Measurements from ENCODE around the gene ABCG2. TPM values are rescaled to one million over a fixed set of nuclear protein-coding genes. Genes with fewer than 3 reads are reported as not detected.

ABCG2 gene
- total RNA-seq, 3 donors from 2014 or later (not counting 1 experiment from before 2014, with no cell fraction given) = 0.19 to 0.73 (median 0.61) TPM

DNA sequence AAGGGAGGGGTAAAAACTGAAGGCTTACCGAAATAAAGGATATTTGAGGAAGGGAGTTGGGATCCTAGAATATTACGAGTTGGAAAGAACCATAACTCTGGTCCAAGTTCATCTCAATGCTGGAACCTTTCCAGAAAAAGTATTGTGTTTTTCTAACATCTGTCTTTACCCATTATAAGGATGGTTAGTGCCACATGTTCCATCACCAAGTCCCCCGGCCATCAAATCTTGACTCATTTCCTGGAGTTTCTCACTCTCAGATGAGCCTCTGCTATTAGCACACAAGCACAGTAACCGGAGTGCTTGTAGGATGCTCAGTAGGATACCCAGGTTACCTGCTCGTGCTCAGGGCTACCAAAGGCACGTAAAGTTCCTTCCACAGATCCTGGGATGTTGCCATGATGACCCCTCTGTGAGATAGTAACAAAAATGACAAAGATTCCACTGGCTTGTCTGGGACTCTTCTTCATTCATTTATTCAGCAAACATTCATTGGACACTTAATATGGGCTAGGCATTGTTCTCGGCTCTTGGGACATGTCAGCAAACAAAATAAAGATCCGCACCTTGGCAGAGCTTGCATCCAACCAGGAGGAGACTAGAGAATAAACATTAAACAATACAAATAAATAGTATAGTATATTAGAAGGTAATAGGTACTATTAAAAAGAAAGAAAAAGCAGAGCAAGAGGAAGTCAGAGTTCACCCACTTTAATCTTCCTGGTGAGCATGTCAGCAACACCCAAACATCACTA, 114.7 kb downstream of the ABCG2 start:
- no peaks in the 10 kb centered on the region for H3K27me3 ChIP-seq (ENCODE audit: control insufficient read depth, insufficient read depth, low read length)
- H3K36me3 Mint-ChIP-seq = peaks cover 4% of the 10 kb centered on the region
- no peak overlapping the region for H3K27ac Mint-ChIP-seq
- no peaks in the 10 kb centered on the region for H3K4me1 ChIP-seq (ENCODE audit: control insufficient read depth, insufficient read depth, low read length)
- H3K9me3 ChIP-seq (ENCODE audit: control insufficient read depth, insufficient read depth, low read length) = no peaks in the 10 kb centered on the region
- intact Hi-C loops (cut with micrococcal nuclease) = no loop called here
- H3K4me1 Mint-ChIP-seq = peaks cover 0 to 10% of the 10 kb centered on the region in 2 donors
- no peaks in the 10 kb centered on the region for H3K27me3 Mint-ChIP-seq (ENCODE audit: low read depth in 2 of 2)
- TF ChIP-seq, protein P1, sequence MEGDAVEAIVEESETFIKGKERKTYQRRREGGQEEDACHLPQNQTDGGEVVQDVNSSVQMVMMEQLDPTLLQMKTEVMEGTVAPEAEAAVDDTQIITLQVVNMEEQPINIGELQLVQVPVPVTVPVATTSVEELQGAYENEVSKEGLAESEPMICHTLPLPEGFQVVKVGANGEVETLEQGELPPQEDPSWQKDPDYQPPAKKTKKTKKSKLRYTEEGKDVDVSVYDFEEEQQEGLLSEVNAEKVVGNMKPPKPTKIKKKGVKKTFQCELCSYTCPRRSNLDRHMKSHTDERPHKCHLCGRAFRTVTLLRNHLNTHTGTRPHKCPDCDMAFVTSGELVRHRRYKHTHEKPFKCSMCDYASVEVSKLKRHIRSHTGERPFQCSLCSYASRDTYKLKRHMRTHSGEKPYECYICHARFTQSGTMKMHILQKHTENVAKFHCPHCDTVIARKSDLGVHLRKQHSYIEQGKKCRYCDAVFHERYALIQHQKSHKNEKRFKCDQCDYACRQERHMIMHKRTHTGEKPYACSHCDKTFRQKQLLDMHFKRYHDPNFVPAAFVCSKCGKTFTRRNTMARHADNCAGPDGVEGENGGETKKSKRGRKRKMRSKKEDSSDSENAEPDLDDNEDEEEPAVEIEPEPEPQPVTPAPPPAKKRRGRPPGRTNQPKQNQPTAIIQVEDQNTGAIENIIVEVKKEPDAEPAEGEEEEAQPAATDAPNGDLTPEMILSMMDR (IDR thresholded peaks at IDR 0.05) = no peak
- ATAC-seq (no peak), DNase-seq (no peak)
- H3K27ac ChIP-seq (ENCODE audit: low read length) = no peak overlapping the region
- H3K4me3 ChIP-seq (ENCODE audit: low read length) = no peak overlapping the region
- WGBS (ENCODE audit: insufficient coverage) = 94% methylated on average over 7 of the region's 8 CpGs
- H3K9me3 Mint-ChIP-seq = no peaks in the 10 kb centered on the region
- no peak overlapping the region for H3K4me3 Mint-ChIP-seq
- peaks cover 33% of the 10 kb centered on the region for H3K36me3 ChIP-seq (ENCODE audit: control insufficient read depth, insufficient read depth, low read length)

DNA sequence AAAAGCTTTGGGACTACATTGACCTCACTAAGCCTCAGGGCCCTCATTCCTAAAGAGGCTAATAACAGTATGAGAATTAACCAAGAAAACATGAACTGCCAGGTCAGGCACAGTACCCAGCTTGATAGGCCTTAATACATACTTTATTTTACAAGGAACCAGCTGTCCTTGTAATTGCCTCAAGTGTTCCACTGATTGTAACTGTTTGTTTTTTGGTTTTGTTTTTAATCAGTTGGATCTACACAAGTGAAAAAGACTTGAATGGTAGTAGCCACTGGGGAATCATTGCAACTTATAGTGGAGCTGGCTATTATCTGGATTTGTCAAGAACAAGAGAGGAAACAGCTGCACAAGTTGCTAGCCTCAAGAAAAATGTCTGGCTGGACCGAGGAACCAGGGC, 115.4 kb downstream of the ABCG2 start:
- peaks cover 0 to 10% of the 10 kb centered on the region in 2 donors for H3K4me1 Mint-ChIP-seq
- H3K4me3 ChIP-seq (ENCODE audit: low read length) = no peak overlapping the region
- DNase-seq (no peak), ATAC-seq (no peak)
- TF ChIP-seq, protein P1 (IDR thresholded peaks at IDR 0.05) = no peak
- H3K4me1 ChIP-seq (ENCODE audit: control insufficient read depth, insufficient read depth, low read length) = no peaks in the 10 kb centered on the region
- H3K9me3 Mint-ChIP-seq = no peaks in the 10 kb centered on the region
- intact Hi-C loops (cut with micrococcal nuclease) = no loop called here
- H3K4me3 Mint-ChIP-seq = no peak overlapping the region
- no peak overlapping the region for H3K27ac Mint-ChIP-seq
- H3K9me3 ChIP-seq (ENCODE audit: control insufficient read depth, insufficient read depth, low read length) = no peaks in the 10 kb centered on the region
- WGBS (ENCODE audit: insufficient coverage) = 75% methylated on average over 1 of the region's 1 CpG
- peaks cover 8% of the 10 kb centered on the region for H3K36me3 Mint-ChIP-seq
- no peaks in the 10 kb centered on the region for H3K27me3 Mint-ChIP-seq (ENCODE audit: low read depth in 2 of 2)
- H3K27me3 ChIP-seq (ENCODE audit: control insufficient read depth, insufficient read depth, low read length) = no peaks in the 10 kb centered on the region
- H3K27ac ChIP-seq (ENCODE audit: low read length) = no peak overlapping the region
- peaks cover 41% of the 10 kb centered on the region for H3K36me3 ChIP-seq (ENCODE audit: control insufficient read depth, insufficient read depth, low read length)

DNA sequence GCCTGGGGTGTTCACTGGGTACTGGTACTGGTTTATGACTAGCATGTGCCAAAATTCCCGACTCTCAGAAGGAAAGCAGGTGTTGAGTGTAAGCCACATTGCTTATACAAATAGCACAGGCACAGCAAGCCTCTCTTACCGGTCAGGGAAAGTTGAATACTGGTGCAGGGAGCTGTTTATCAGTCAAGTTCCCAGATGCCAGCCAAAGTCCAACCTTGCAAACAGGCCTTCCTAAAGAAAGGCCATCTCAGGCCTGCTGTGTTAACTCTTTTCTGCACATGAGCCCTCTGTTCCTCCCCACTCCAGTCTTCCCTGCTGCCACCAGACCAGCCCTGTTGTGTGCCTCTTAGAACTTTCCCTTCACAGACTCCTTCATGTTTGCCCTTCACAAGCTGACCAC, 116.8 kb downstream of the ABCG2 start:
- H3K4me3 ChIP-seq (ENCODE audit: low read length) = no peak overlapping the region
- no peaks in the 10 kb centered on the region for H3K9me3 Mint-ChIP-seq
- WGBS (ENCODE audit: insufficient coverage) = 92% methylated on average over 2 of the region's 2 CpGs
- no peaks in the 10 kb centered on the region for H3K27me3 Mint-ChIP-seq (ENCODE audit: low read depth in 2 of 2)
- H3K27ac ChIP-seq (ENCODE audit: low read length) = no peak overlapping the region
- no peaks in the 10 kb centered on the region for H3K27me3 ChIP-seq (ENCODE audit: control insufficient read depth, insufficient read depth, low read length)
- no peaks in the 10 kb centered on the region for H3K4me1 ChIP-seq (ENCODE audit: control insufficient read depth, insufficient read depth, low read length)
- H3K4me1 Mint-ChIP-seq = peaks cover 0 to 10% of the 10 kb centered on the region in 2 donors
- no peak overlapping the region for H3K4me3 Mint-ChIP-seq
- H3K36me3 ChIP-seq (ENCODE audit: control insufficient read depth, insufficient read depth, low read length) = peaks cover 41% of the 10 kb centered on the region
- ATAC-seq = no peak
- peaks cover 8% of the 10 kb centered on the region for H3K36me3 Mint-ChIP-seq
- TF ChIP-seq, protein P1 (IDR thresholded peaks at IDR 0.05) = no peak
- no peaks in the 10 kb centered on the region for H3K9me3 ChIP-seq (ENCODE audit: control insufficient read depth, insufficient read depth, low read length)
- DNase-seq = no peak
- intact Hi-C loops (cut with micrococcal nuclease) = no loop called here
- no peak overlapping the region for H3K27ac Mint-ChIP-seq

DNA sequence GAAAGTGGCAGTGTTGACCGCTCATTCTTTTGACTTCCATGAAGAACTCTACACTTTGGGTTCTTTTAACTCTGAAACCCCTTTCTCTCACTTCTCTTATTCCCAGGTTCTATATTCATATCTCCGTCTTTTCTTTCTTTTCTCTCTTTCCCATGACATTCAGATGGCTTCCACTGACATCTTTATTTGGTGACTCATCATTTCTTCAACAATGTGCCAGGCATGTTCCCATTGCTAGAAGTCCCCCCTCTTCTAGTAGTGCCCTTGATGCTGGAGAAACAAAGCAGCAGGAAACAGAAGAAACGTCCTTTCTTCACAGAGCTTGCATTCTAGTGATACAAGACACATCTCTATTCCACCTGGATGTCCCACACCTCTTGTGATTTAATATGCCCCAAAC, 117.7 kb downstream of the ABCG2 start:
- Histone ChIP-seq H3K9me3 (ENCODE audit: control insufficient read depth, insufficient read depth, low read length) (no peaks in the 10 kb centered on the region), H3K4me1 (ENCODE audit: control insufficient read depth, insufficient read depth, low read length) (no peaks in the 10 kb centered on the region), H3K4me3 (ENCODE audit: low read length) (no peak overlapping the region), H3K27me3 (ENCODE audit: control insufficient read depth, insufficient read depth, low read length) (no peaks in the 10 kb centered on the region), H3K27ac (ENCODE audit: low read length) (no peak overlapping the region), H3K36me3 (ENCODE audit: control insufficient read depth, insufficient read depth, low read length) (peaks cover 41% of the 10 kb centered on the region)
- intact Hi-C loops (cut with micrococcal nuclease) = no loop called here
- no peak overlapping the region for H3K4me3 Mint-ChIP-seq
- H3K4me1 Mint-ChIP-seq = peaks cover 0 to 10% of the 10 kb centered on the region in 2 donors
- 86% methylated on average over 3 of the region's 3 CpGs for WGBS (ENCODE audit: insufficient coverage)
- DNase-seq (no peak), ATAC-seq (no peak)
- H3K27ac Mint-ChIP-seq = no peak overlapping the region
- no peaks in the 10 kb centered on the region for H3K27me3 Mint-ChIP-seq (ENCODE audit: low read depth in 2 of 2)
- no peaks in the 10 kb centered on the region for H3K9me3 Mint-ChIP-seq
- TF ChIP-seq, protein P1 (IDR thresholded peaks at IDR 0.05) = no peak
- peaks cover 8% of the 10 kb centered on the region for H3K36me3 Mint-ChIP-seq
